NCI-H748 (cell line): Measurements from ENCODE around the gene SLC37A4.
"Not testable (repeated sequence)": the region's sequence is repeated elsewhere in the genome, so short reads cannot be mapped to it uniquely, and the experiment has no call there.

Experiments
- DNase-seq: peaks from one replicate; lab custom pipeline; 2025; ENCODE audit not compliant: unreplicated experiment; lab: John Stamatoyannopoulos, UW

The SLC37A4 gene

DNA sequence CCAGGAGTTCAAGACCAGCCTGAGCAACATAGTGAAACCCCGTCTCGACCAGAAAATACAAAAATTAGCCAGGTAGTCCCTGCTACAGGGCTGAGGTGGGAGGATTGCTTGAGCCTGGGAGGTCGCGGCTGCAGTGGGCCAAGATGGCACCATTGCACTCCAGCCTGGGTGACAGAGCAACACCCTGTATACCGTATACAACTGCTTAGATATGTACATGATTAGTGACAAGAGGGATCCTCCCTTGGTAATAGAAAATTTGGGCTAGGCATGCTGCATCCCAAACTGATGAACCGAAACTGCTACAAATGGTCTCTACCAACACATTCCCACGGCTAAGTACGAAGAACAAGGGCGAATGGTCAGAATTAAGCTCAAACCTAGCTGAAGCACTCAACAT is 12.2 kb upstream of the SLC37A4 start:
- no peak for DNase-seq

DNA sequence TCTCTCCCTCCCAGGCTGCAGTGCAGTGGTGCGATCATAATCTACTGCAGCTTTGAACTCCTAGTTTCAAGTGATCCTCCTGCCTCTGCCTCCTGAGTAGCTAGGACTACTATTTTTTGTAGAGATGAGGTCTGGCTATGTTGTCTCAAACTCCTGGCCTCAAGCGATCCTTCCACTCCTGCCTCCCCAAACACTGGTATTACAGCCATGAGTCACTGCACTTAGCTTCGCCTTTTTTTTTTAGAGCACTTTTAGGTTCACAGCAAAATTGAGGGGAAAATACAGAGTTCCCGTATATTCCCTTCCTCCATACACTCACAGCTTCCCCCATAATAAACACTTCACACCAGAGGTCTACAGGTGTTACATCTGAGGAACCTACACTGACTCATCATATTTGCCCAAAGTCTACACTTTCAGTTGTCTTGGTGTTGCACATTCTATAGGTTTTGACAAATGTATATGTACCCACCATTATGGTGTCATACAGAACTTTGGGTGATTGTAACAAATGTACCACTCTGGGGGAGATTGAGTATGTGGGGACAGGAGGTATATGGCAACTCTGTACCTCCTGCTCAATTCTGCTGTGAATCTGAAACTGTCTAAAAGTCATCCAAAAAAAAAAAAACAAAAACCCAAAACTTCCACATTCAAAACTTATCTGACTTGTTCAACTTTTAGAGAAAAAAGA is 11.3 kb upstream of the SLC37A4 start:
- DNase-seq: no peak

DNA sequence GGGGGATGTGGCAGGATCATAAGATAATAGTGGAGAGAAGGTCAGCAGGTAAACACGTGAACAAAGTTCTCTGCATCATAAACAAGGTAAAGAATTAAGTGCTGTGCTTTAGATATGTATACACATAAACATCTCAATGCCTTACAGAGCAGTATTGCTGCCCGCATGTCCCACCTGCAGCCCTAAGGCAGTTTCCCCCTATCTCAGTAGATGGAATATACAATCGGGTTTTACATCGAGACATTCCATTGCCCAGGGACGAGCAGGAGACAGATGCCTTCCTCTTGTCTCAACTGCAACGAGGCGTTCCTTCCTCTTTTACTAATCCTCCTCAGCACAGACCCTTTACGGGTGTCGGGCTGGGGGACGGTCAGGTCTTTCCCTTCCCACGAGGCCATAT is 8.8 kb upstream of the SLC37A4 start:
- DNase-seq: not testable (repeated sequence)

DNA sequence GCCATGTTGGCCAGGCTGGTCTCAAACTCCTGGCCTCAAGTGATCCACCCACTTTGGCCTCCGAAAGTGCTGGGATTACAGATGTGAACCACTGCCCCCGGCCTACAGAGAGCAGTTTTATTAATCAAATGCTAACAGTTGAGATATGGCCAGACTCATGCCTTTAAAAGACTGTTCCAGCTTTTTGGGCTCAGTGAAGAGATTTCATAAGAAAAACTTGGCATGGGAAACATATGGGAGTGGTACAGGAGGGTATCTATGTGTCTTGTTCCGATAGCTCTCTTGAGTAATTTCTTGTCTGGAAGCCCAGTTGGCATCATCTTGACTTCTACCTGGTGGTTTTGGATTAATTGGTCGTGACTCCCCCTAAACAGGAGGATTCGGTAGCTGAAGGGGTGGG is 8.2 kb upstream of the SLC37A4 start:
- DNase-seq: no peak

DNA sequence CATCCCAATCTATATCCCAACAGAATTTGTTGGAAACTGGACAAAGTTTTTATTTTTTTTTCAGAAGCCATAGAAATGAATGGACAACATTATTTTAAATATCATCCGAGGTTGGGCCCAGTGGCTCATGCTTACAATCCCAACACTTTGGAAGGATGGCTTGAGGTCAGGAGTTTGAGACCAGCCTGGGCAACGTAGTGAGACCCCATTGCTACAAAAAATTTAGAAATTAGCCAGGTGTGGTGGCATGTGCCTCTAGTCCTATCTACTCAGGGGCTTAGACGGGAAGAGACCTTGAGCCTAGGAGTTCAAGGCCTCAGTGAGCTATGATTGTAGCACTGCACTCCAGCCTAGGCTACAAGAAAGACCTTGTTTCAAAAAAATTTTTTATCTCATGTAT is 4.1 kb upstream of the SLC37A4 start:
- no peak for DNase-seq

DNA sequence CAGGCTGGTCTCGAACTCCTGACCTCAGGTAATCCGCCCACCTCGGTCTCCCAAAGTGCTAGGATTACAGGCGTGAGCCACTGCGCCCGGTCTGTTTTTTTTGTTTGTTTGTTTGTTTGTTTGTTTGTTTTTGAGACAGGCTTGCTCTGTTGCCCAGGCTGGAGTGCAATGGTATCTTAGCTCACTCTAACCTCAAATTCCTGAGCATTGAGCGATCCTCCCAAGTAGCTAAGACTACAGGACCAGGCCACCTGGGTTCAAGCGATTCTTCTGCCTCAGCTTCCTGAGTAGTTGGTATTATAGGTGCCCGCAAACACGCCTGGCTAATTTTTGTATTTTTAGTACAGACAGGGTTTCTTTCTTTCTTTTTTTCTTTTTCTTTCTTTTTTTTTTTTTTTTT is 2.7 kb upstream of the SLC37A4 start:
- not testable (repeated sequence) for DNase-seq

DNA sequence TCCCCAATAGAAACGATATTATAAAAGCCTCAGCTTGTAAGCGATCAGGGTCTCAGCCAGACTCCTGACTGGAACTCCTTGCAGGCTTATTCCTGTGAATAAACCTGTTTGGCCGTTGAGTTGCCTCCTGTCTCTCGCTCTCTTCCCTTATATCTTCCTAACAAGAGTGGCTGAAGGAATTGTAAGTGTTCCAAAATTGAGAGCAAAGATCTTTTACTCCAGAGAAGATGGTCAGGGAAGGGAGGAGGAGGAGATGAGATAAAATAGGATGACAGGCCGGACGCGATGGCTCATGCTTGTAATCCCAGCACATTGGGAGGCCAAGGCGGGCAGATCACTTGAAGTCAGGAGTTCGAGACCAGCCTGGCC is 1.2 kb upstream of the SLC37A4 start:
- no peak for DNase-seq

DNA sequence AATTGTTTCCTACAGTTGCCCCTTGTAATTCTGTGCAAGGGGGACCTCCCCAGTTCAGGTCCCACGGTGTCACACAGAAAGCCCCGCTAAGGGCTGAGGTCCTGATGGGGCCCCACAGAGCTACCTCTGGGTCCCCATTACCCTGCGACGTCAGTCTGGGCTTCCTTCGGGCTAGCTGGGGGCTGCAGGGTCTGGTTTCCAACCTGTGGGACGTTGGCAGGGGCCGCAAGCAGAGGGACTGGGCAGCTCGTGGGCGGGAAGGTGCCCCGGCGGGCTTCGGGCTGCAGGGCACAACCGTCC is 698 bp downstream of the SLC37A4 start:
- no peak for DNase-seq

DNA sequence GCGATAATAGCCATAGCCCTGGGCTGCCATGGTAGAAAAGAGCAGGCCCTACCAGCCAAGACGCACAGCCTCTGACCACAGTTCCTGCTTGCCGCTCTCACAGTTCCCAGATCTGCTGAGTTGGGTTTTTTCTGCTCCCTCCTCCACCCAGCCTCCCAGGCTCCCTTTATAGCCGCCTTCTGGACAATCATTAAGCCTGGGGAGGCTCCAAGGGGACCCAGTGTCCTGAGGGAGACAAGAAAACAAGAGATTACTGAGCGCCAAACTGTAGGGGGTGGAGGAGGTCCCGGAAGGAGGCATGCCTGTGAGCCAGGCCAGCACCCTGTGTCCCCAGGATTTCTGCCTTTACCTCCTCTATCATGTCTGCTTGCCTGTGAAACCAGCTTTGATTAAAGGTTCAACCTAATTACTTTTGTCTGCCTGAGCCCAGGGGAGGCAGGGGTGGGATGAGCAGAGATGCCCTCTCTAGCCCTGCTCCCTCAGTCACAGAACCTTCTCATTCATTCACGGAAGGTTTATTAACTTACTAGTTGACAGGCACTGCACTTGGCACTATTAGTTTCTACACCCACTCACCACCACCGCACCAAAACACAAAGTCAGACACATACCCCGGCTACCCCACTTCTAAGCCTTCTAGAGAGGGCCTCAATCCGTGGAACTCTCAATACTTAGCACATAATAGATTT is 1.2 kb downstream of the SLC37A4 start:
- no peak for DNase-seq

DNA sequence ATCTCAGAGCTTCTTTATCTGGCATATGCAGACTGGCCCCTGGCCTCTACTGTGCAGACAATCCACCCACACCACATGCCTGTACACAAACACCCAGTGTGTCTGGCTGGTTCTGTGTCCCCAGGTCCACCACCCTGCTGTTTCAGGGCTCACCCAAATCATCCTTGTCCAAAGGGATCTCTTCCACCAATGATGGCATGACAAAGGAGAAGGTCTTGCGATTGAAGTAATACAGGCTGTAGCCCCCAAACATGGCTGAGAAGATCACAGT is 1.7 kb downstream of the SLC37A4 start:
- DNase-seq: no peak

DNA sequence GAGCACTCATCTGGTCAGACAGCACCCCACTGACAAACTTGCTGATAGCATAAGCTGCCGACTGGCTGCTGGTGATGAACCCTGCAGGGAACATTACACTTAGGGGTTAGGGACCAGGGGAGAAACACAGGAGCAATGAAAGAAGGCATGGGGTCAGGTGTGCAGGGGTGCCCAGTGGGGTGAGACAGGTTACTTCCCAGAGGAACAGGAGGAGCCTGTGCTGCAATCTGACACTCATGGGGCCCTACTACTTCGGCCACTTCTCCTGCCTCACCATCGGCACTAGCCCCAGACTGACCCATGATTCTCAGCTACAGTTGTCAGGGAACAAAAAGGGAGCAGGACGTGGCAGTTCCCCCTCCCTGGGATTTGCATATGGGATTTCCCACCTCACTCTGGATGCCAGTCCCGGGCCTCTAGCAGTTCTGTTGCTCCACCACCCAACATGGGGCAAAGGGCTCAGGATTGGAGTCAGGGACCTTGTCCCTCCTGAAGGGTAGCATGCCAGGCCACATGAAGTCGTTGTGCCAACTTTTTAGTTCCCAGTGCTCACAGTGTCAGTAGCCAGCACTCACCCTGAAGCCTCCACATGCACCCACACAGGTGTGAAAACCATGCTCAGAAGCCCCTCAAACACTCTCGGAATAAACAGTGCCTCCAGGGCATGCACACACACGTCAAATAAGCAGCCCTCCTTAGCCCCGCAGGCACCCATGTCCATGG is 2.2 kb downstream of the SLC37A4 start:
- no peak for DNase-seq

DNA sequence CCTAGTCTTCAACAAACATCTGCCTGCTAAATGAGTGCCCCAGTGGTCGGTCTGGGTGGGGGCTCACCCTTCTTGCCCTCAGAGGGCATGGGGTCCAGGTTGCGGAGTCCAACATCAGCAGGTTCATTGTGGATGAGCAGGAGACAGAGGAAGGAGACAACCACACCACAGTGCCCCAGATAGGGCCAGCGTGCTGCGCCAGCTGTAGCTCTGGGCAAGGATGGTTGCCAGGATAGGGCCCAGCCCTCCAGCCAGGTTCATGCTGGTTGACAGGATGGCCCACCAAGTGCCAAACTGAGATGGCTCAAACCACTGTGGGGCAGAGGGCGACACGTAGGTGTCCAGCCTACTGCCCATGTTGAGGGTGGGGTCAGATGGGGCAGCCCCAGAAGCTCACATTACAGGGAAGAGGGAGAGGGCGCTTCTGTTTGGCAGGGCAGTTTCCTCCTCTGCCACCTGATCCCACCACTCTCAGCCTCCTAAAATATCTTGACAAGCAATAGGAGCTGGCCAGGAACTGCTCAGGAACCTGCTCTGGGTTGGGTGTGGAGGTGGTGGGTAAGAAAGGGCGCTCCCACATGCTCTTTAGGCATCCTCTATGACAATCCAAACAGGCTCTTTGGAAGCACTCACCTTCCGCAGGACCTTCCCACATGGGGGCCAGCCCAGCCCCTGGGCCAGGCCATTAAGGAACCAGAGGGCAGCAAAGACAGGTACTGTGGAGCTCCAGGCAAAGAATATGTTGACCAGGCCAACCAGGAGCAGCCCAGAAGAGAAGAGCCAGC is 2.9 kb downstream of the SLC37A4 start:
- no peak for DNase-seq

DNA sequence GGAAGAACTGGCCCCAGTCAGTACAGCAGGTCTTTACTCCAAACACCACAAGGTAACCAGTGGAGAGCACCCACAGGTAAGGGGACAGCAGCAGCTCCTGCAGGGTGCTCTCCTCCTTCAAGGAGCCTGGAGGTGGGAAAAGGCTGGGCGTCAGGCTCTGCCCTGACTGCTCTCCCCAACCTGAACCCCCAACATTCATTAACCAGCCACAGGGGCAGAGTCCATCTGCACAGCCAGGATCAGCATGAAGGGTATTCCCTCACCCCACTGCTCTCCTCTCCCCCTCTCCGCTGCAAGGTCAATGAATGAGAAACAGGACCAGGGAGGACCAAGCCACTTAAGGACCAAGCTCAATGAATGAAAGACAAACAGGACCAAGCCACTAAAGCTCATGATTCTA is 3.7 kb downstream of the SLC37A4 start:
- DNase-seq: no peak

DNA sequence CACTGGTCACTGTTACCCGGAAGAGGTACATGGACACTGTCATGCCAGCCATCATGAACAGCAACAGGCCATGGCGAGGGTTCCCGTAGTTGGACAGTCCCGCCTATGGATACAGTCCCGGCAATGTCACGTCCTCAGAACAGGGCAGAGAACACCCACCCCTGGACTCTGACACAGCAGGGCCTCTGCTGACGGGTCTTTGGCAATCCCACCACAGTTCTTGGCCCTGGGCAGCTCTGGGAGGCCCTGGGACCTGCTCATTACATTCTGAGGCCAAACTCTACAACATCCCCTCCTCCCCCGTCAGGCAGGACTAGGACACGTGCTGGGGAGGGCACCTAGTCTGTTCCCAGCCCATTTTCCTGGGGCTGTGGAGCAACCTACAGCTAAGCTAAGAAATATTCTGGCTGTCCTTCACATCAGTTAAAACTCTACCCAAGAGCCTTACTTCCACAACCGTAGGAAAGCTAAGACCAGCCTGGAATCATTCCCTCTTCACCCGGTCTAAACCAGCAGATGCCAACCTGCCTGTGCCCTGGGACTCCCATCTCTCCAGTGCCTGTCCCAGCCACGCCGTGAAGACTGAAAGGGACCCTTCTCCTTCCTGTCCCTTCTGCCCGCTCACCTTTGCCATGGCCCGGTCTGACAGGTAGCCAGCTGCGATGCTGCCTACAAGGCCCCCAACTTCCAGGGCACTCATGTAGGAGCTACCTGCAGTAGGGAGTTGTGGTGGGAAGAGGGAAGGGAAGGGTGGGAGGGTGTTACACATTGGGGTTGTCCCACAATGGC is 4.5 kb downstream of the SLC37A4 start:
- DNase-seq: no peak

DNA sequence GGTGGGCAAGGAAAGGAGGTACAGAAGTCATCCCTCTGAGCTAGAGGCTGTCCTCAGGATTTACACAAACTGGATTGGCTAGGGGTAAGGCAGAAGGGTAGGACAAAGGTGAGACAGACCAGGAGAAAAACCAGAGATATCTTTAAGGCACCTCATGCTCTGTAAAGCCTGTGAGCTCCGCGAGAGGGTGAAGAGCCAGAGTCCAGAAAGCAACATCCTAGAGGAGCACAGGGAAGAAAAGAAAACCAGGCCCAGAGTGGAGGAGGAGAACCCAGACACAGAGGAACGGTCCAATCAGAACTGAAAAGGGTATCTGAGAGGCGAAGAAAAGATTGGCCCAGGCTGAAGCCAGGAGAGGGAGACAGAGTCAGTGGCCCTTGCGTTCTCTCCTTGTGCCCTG is 5.1 kb downstream of the SLC37A4 start:
- DNase-seq: no peak

DNA sequence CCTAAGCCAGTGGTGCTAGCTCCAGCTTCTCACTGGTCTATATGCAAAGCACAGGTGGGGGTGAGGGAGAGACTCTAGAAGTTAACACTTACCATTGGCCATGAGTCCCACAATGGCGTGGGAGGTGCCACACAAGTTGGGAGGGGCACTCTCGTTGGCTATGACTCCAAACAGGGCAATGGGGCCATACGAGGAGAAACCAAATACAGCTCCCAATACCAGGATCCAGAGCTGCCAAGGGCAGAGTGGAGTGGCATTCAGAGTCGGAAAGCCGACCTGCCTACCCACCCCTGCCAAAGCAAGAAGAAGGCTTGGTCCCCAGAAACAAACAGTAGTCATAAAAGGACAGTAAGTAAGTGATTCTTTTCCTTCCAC is 5.6 kb downstream of the SLC37A4 start:
- no peak for DNase-seq

DNA sequence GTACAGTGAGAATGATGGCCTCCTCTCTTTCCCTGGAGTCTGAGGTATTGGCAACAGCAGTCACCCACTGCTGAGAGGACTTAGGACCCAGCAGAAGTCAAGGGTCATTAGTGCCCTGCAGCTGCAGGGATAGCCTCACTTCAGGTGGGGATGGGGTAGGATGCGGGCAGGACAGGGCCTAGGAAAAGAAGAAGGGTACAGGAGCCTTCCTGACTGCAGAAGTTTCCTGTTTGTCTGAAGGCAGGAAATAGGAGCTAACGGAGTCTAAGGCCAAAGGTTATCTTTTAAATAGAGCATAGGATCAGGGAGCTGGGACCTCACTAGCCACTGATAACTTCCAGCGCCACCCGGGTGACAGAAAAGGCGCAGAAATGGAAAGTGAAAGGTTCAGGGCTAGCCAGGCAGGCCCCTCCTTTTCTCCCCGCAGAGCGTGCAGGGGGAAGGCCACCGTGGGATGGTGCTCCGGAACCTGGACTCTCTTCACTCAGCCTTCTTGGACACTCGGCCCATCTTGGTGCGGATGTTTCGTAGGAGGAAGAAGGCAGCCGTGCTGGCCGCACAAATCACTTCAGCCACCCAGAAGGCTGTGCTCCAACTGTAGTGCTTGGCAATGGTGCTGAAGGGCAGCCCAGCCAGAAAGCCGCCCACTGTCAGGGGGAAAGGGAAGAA is 6.1 kb downstream of the SLC37A4 start:
- DNase-seq: no peak

DNA sequence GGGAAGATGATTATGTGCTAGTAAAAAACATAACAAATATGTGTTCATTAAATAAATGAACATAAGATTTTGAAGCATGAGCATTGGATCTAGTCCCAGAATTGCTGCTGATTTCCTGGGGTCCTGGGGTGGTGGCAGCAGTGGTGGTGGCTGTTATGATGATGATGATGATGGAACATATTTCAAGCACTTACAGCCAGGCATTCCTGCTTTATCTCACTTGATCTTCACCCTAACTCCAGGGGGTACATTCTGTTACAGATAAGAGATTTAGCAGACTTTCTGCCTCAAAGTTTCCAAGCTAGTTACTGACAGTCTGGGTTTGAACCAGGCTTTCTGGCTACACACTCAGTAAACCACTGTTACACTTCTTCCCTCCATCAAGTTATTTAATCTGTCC is 6.9 kb downstream of the SLC37A4 start:
- DNase-seq: no peak

DNA sequence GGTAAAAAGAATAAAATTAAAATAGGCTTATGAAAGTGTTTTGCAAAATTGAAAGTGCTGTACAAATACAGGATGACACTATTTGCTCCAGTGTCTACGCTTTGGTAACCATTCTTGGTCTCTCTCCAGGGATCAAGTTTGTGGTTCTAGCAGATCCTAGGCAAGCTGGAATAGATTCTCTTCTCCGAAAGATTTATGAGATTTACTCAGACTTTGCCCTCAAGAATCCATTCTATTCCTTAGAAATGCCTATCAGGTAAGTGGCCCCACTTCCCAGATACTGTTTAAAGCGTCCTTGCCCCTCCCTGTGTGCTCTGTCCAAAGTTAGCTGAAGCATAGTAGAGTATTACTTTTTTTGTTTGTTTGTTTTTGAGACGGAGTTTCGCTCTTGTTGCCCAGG is 9.0 kb downstream of the SLC37A4 start:
- DNase-seq: no peak

DNA sequence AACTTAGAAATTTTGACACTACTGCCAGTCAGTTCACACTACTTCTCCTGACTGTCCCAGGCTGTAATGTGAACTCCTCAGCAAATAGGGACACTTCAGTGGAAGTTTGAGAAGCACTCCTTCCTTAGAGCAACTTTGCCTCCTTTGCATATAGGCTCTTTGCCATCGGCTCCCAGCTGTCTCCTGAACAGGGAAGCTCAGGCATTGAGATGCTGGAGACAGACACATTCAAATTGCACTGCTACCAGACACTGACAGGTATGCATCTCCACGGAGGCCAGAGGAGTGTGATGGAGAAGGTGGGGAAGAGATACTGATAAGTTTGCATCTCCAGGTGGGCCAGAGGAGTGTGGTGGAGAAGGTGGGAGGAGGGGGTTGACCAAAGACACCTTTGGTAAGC is 10.7 kb downstream of the SLC37A4 start:
- no peak for DNase-seq
